GM13976 (cell line): ENCODE measurements around the gene LTK.

Experiments used
- DNase-seq: peaks from one replicate; pipeline ENCODE4 v3.0.0; 2012; ENCODE audit warnings: low spot score
- CTCF ChIP-seq: IDR thresholded peaks from 2 replicates; pipeline ENCODE4 v1.5.1; 2012; ENCODE audit warnings: borderline replicate concordance, mild to moderate bottlenecking; ENCODE audit not compliant: insufficient read depth; ENCODE audit errors: extremely low read depth, missing control alignments, control extremely low read depth
- in situ Hi-C: fragments of 300-500 bp; cut with MboI; formaldehyde crosslinking; loops from one replicate; pipeline ENCODE4 v1.12.0; 2022; ENCODE audit warnings: low sequenced_read_pairs, mixed read lengths, inconsistent platforms; ENCODE audit not compliant: unreplicated experiment

Gene LTK

GRCh38 chr15:41494922-41495735 is 18.5 kb downstream of the LTK start:
- DNase-seq: peak; percentile 71
- in situ Hi-C loops: no loop called here
- TF ChIP-seq CTCF: no peak

- TF ChIP-seq CTCF: no peak
- peak; percentile 68 for DNase-seq
- in situ Hi-C loops: no loop called here
Observed at GRCh38 chr15:41494190-41494921, 19.3 kb downstream of the LTK start.

GRCh38 chr15:41493902-41494189 is 19.8 kb downstream of the LTK start:
- DNase-seq: no peak
- no peak for TF ChIP-seq CTCF
- in situ Hi-C loops: no loop called here

GRCh38 chr15:41493205-41493901 is 20.3 kb downstream of the LTK start, which contains the start of gene ITPKA:
TSS of gene ITPKA (plus strand) at chr15:41493874. CDS start at chr15:41493928, 54 bp downstream.
- in situ Hi-C loops: no loop called here
- DNase-seq: peak; percentile 97
- no peak for TF ChIP-seq CTCF

GRCh38 chr15:41492597-41493204 is 20.9 kb downstream of the LTK start:
- in situ Hi-C loops: no loop called here

GRCh38 chr15:41491889-41492288 is 21.7 kb downstream of the LTK start:
- in situ Hi-C loops: no loop called here
- TF ChIP-seq CTCF: no peak
- DNase-seq: no peak

More at GRCh38 chr15:41492597-41493204, 20.9 kb downstream of the LTK start:
- TF ChIP-seq CTCF: no peak
- DNase-seq: no peak
